Nephron progenitor cell (in vitro differentiated cells): Measurements from ENCODE around the gene XPO4.

ENCODE experiments used
- DNase-seq: peaks from one replicate; pipeline ENCODE4 v3.0.0; 2021
- H3K27ac Mint-ChIP-seq: 2 replicates; pipeline ENCODE4 v1.8.0; 2021; ENCODE audit warnings: mild to moderate bottlenecking, moderate library complexity, mixed read lengths
- H3K27me3 Mint-ChIP-seq: 2 replicates; pipeline ENCODE4 v1.8.0; 2021; ENCODE audit warnings: mild to moderate bottlenecking, low read depth, mixed read lengths; ENCODE audit not compliant: poor library complexity
- H3K36me3 Mint-ChIP-seq: 2 replicates; pipeline ENCODE4 v1.8.0; 2021; ENCODE audit warnings: low read depth, mixed read lengths
- H3K4me1 Mint-ChIP-seq: 2 replicates; pipeline ENCODE4 v1.8.0; 2021; ENCODE audit warnings: mixed read lengths
- H3K4me3 Mint-ChIP-seq: 2 replicates; pipeline ENCODE4 v1.8.0; 2021; ENCODE audit warnings: mild to moderate bottlenecking, moderate library complexity, mixed read lengths
- H3K9me3 Mint-ChIP-seq: 2 replicates; pipeline ENCODE4 v1.8.0; 2021; ENCODE audit warnings: mild to moderate bottlenecking, moderate library complexity, mixed read lengths
- CTCF ChIP-seq: fragments of 200-600 bp; sonication (generic); IDR thresholded peaks from 2 replicates; pipeline ENCODE4 v1.5.0; 2021; ENCODE audit warnings: antibody characterized with exemption

XPO4 gene

GRCh38 chr13:20828539-20829364, 73.8 kb downstream of the XPO4 start:
- no peaks in the 10 kb centered on the region for H3K9me3 Mint-ChIP-seq
- TF ChIP-seq CTCF = peak; percentile 64
- peak; percentile 16 for DNase-seq
- H3K27ac Mint-ChIP-seq = peak overlapping the region; percentile 50
- no peak overlapping the region for H3K4me3 Mint-ChIP-seq
- H3K36me3 Mint-ChIP-seq = no peaks in the 10 kb centered on the region
- no peaks in the 10 kb centered on the region for H3K27me3 Mint-ChIP-seq
- no peaks in the 10 kb centered on the region for H3K4me1 Mint-ChIP-seq

GRCh38 chr13:20826843-20827560, 75.5 kb downstream of the XPO4 start:
- no peak for TF ChIP-seq CTCF
- H3K36me3 Mint-ChIP-seq = no peaks in the 10 kb centered on the region
- H3K27me3 Mint-ChIP-seq = no peaks in the 10 kb centered on the region
- no peak for DNase-seq
- no peak overlapping the region for H3K4me3 Mint-ChIP-seq
- H3K27ac Mint-ChIP-seq = no peak overlapping the region
- H3K4me1 Mint-ChIP-seq = no peaks in the 10 kb centered on the region
- no peaks in the 10 kb centered on the region for H3K9me3 Mint-ChIP-seq

- TF ChIP-seq CTCF = no peak
- no peak overlapping the region for H3K27ac Mint-ChIP-seq
- H3K36me3 Mint-ChIP-seq = no peaks in the 10 kb centered on the region
- H3K4me1 Mint-ChIP-seq = no peaks in the 10 kb centered on the region
- no peaks in the 10 kb centered on the region for H3K27me3 Mint-ChIP-seq
- no peak overlapping the region for H3K4me3 Mint-ChIP-seq
- no peaks in the 10 kb centered on the region for H3K9me3 Mint-ChIP-seq
- DNase-seq = no peak
Observed at GRCh38 chr13:20826301-20826700, 76.2 kb downstream of the XPO4 start.

- Mint-ChIP-seq H3K9me3 (no peaks in the 10 kb centered on the region), H3K4me1 (no peaks in the 10 kb centered on the region), H3K27me3 (no peaks in the 10 kb centered on the region), H3K4me3 (no peak overlapping the region), H3K36me3 (peaks cover 4% of the 10 kb centered on the region), H3K27ac (no peak overlapping the region)
- TF ChIP-seq CTCF = no peak
- no peak for DNase-seq
Observed at GRCh38 chr13:20825477-20825875, 77.1 kb downstream of the XPO4 start.

- H3K36me3 Mint-ChIP-seq = peaks cover 6% of the 10 kb centered on the region
- no peaks in the 10 kb centered on the region for H3K27me3 Mint-ChIP-seq
- no peak overlapping the region for H3K4me3 Mint-ChIP-seq
- no peak for DNase-seq
- H3K27ac Mint-ChIP-seq = no peak overlapping the region
- H3K4me1 Mint-ChIP-seq = no peaks in the 10 kb centered on the region
- no peaks in the 10 kb centered on the region for H3K9me3 Mint-ChIP-seq
- no peak for TF ChIP-seq CTCF
Observed at GRCh38 chr13:20824762-20825476, 77.6 kb downstream of the XPO4 start.
